ENCODE results near the gene PRRC1. TPM values are rescaled to one million over a fixed set of nuclear protein-coding genes. Genes with fewer than 3 reads are reported as not detected.

PRRC1 gene
- total and polyA plus RNA-seq, 9 of the 15 experiments (the other 6 are each of a cell fraction or from before 2014, with no cell fraction given) = 23.4 to 68.7 (median 43.9) TPM

DNA sequence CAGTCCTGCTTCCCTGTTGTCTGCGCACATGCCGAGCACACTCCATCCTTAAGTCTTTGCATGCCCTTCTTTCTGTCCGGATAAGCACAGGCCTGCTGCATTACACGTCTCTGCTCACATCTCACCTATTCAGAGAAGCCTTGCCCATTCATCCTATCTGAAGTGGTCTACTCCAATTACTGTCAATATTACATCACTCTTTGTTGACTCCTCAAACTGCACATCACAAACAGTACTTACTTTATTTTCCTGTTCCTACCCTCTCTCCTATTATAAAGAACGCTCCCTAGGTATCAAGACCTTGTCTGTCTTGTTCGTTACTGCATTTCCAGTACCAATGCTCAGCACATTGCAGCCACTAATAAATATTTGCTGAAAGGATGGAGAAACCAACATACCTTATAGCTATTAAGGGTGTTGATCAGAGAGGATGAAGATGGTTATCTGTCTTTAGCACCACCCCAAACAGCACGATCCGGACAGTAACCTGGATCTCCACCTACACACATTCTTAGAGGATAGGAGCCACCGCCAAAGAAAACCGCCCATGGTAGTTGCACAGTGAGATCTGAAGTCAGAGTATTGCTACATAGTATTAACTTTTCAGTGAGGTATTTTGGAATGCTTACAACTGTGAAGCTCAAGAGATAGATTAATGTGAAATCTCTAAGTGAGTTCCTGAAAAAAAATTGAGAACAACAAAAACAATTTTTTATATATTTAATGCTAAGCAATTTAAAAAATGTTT is 1.6 kb upstream of the PRRC1 start:
- ChIA-PET CTCF (ENCODE audit: low intra/inter-chr PET ratio) (no interaction called here), POLR2A (no interaction called here)
- H2AFZ ChIP-seq (ENCODE audit: low read depth, low read length) = no peak overlapping the region
- no peak overlapping the region; the same call in 2 of the 3 replicates for H3K27ac ChIP-seq (ENCODE audit: extremely low read depth, low read depth, low read length)
- H4K20me1 ChIP-seq (replicated peaks; ENCODE audit: control insufficient read depth, insufficient read depth, low read length) = no peaks in the 10 kb centered on the region
- intact Hi-C loops (cut with micrococcal nuclease) (no loop called here), in situ Hi-C loops (cut with MboI) (no loop called here)
- H3K9me3 ChIP-seq (replicated peaks; ENCODE audit: control insufficient read depth, insufficient read depth, low read depth, low read length) = 0 out of 2 replicates have a peak, but pooled peaks cover 5% of the 10 kb centered on the region
- ATAC-seq (no peak), DNase-seq (ENCODE audit: extremely low read depth in 1 of 4, low spot score in 3 of 4) (no peak), FAIRE-seq (no peak)
- H3K4me3 ChIP-seq = no peak overlapping the region
- H3K9ac ChIP-seq (ENCODE audit: insufficient read depth in 1 of 2, low read depth in 2 of 2, low read length in 2 of 2) = no peak overlapping the region
- H3K4me2 ChIP-seq (ENCODE audit: insufficient read depth, low read length) = no peak overlapping the region
- TF ChIP-seq EHMT2 (IDR thresholded peaks at IDR 0.05) (no peak), MIER1 (IDR thresholded peaks at IDR 0.05; ENCODE audit: low read depth) (no peak)
- H3K36me3 ChIP-seq (ENCODE audit: control insufficient read depth, insufficient read depth, low read length) = peaks cover 19% of the 10 kb centered on the region
- WGBS (ENCODE audit: insufficient coverage, low coverage, missing lambda C conversion rate) = 70% methylated on average over 10 of the region's 10 CpGs
- BruUV-seq (replicated peaks) = no TSS peak
- H3K27me3 ChIP-seq (ENCODE audit: control insufficient read depth in 2 of 2, insufficient read depth in 2 of 2, low read length in 2 of 2) = peaks cover 0 to 5% of the 10 kb centered on the region in 2 experiments; a peak in 2 of 5 replicates
- H3K9me1 ChIP-seq (ENCODE audit: control insufficient read depth, insufficient read depth, low read length) = no peaks in the 10 kb centered on the region
- H3K4me1 ChIP-seq (replicated peaks in 1 of 2; ENCODE audit: control insufficient read depth in 2 of 2, insufficient read depth in 2 of 2, low read length in 2 of 2) = peaks cover 9 to 12% of the 10 kb centered on the region in 2 experiments; a peak in 4 of 5 replicates
- peaks cover 34% of the 10 kb centered on the region for H3K79me2 ChIP-seq (ENCODE audit: control insufficient read depth, insufficient read depth, low read length)

DNA sequence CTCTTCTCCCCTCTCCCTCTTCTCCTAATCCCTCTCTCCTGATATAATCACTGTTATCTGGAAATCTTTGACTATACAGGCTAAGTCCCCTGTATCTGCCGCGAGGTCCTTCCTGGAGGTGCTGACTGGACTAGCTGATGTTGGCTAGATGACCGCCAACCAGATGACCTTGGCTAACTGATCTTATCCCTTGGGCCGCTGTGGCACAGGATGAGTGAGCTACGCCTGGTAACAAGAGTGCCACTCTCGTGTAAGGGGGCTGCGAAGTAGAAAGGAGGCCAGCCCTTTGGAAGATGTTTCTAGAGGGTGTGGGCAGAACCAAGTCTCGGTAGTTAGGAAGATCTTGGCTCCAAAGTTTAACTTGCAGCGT is 345 bp upstream of the PRRC1 start:
- FAIRE-seq (peak; percentile 78), DNase-seq (ENCODE audit: extremely low read depth in 1 of 4, low spot score in 3 of 4) (peak in 1 of 4 experiments; percentile 79), ATAC-seq (peak; percentile 51)
- in situ Hi-C loops (cut with MboI) = no loop called here
- intact Hi-C loops (cut with micrococcal nuclease) = no loop called here
- CTCF ChIA-PET (ENCODE audit: low intra/inter-chr PET ratio) = no interaction called here
- Histone ChIP-seq H3K27me3 (ENCODE audit: control insufficient read depth in 2 of 2, insufficient read depth in 2 of 2, low read length in 2 of 2) (no peaks in the 10 kb centered on the region), H3K36me3 (ENCODE audit: control insufficient read depth, insufficient read depth, low read length) (peaks cover 25% of the 10 kb centered on the region), H3K9me3 (replicated peaks; ENCODE audit: control insufficient read depth, insufficient read depth, low read depth, low read length) (0 out of 2 replicates have a peak, but pooled peaks cover 12% of the 10 kb centered on the region), H3K4me2 (ENCODE audit: insufficient read depth, low read length) (peak overlapping the region; percentile 96), H3K9me1 (ENCODE audit: control insufficient read depth, insufficient read depth, low read length) (no peaks in the 10 kb centered on the region), H3K27ac (ENCODE audit: extremely low read depth, low read depth, low read length) (peak overlapping the region; percentile 82), H2AFZ (ENCODE audit: low read depth, low read length) (peak overlapping the region; percentile 99), H3K4me3 (peak overlapping the region; percentile 97), H3K4me1 (replicated peaks in 1 of 2; ENCODE audit: control insufficient read depth in 2 of 2, insufficient read depth in 2 of 2, low read length in 2 of 2) (peaks cover 9 to 12% of the 10 kb centered on the region in 2 experiments; a peak in 4 of 5 replicates), H4K20me1 (replicated peaks; ENCODE audit: control insufficient read depth, insufficient read depth, low read length) (no peaks in the 10 kb centered on the region), H3K9ac (ENCODE audit: insufficient read depth in 1 of 2, low read depth in 2 of 2, low read length in 2 of 2) (peak overlapping the region; percentile 64 to 77; a peak in 3 of 4 replicates), H3K79me2 (ENCODE audit: control insufficient read depth, insufficient read depth, low read length) (peaks cover 47% of the 10 kb centered on the region)
- BruUV-seq (replicated peaks) = no TSS peak
- WGBS (ENCODE audit: insufficient coverage, low coverage, missing lambda C conversion rate) = 1% methylated on average over 9 of the region's 9 CpGs
- POLR2A ChIA-PET = interaction anchor here (0.6 to 1.1 kb wide), 7 partner anchors 8 to 344 kb away, joined by 3 to 4 read pairs (median 3); no protein-coding TSS in a partner anchor
- TF ChIP-seq DMBX1 (CRISPR knock-in tag; IDR thresholded peaks at IDR 0.05; ENCODE audit: borderline replicate concordance) = no peak
- TF ChIP-seq PRPF4 (IDR thresholded peaks at IDR 0.05; ENCODE audit: insufficient read depth, low read depth, low read length, poor library complexity, severe bottlenecking) = no peak
- TF ChIP-seq, protein P1, sequence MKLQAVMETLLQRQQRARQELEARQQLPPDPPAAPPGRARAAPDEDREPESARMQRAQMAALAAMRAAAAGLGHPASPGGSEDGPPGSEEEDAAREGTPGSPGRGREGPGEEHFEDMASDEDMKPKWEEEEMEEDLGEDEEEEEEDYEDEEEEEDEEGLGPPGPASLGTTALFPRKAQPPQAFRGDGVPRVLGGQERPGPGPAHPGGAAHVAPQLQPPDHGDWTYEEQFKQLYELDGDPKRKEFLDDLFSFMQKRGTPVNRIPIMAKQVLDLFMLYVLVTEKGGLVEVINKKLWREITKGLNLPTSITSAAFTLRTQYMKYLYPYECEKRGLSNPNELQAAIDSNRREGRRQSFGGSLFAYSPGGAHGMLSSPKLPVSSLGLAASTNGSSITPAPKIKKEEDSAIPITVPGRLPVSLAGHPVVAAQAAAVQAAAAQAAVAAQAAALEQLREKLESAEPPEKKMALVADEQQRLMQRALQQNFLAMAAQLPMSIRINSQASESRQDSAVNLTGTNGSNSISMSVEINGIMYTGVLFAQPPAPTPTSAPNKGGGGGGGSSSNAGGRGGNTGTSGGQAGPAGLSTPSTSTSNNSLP (IDR thresholded peaks at IDR 0.05; ENCODE audit: borderline replicate concordance, low read depth, low read length) = no peak
- TF ChIP-seq, protein P2, sequence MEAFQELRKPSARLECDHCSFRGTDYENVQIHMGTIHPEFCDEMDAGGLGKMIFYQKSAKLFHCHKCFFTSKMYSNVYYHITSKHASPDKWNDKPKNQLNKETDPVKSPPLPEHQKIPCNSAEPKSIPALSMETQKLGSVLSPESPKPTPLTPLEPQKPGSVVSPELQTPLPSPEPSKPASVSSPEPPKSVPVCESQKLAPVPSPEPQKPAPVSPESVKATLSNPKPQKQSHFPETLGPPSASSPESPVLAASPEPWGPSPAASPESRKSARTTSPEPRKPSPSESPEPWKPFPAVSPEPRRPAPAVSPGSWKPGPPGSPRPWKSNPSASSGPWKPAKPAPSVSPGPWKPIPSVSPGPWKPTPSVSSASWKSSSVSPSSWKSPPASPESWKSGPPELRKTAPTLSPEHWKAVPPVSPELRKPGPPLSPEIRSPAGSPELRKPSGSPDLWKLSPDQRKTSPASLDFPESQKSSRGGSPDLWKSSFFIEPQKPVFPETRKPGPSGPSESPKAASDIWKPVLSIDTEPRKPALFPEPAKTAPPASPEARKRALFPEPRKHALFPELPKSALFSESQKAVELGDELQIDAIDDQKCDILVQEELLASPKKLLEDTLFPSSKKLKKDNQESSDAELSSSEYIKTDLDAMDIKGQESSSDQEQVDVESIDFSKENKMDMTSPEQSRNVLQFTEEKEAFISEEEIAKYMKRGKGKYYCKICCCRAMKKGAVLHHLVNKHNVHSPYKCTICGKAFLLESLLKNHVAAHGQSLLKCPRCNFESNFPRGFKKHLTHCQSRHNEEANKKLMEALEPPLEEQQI (IDR thresholded peaks at IDR 0.05) = no peak
- peak; percentile 36 for TF ChIP-seq TAF9B (IDR thresholded peaks at IDR 0.05; ENCODE audit: partially characterized antibody)
- 0 out of 2 replicates have a peak, but pooled peaks have one; percentile 13 for TF ChIP-seq LCOR (CRISPR knock-in tag; IDR thresholded peaks at IDR 0.05)
- TF ChIP-seq ARNT (IDR thresholded peaks at IDR 0.05) = peak in 1 of 2 experiments; percentile 58; a peak in 1 of 4 replicates

Measured in K562 (cell line).